Activated CD8-positive, alpha-beta memory T cell treated with anti-CD3 and anti-CD28 coated beads, Interleukin-2, amount 10 ng/mL, durations not matched to agents 7 days and 5 days (primary cell): ENCODE measurements around the gene PDE9A. TPM values are rescaled to one million over a fixed set of nuclear protein-coding genes. Genes with fewer than 3 reads are reported as not detected.

ENCODE experiments used
- ATAC-seq: fragments of 150-1000 bp; cut with Tn5 transposase; one replicate; pipeline ENCODE4 v1.10.0; 2021; ENCODE audit warnings: moderate library complexity
- CTCF ChIA-PET: fragments of 350-600 bp; sonication (Branson Sonifier 250); formaldehyde crosslinking; loops from one replicate; lab custom pipeline; 2021; ENCODE audit warnings: antibody characterized with exemption; lab: Charles Lee
- DNase-seq: peaks from one replicate; pipeline ENCODE4 v3.0.0-alpha.2; 2020
- H3K27ac Mint-ChIP-seq: one replicate; pipeline ENCODE4 v1.8.0; 2021; ENCODE audit warnings: mild to moderate bottlenecking, mixed read lengths
- H3K27me3 Mint-ChIP-seq: one replicate; pipeline ENCODE4 v1.8.0; 2021; ENCODE audit warnings: mixed read lengths
- H3K36me3 Mint-ChIP-seq: one replicate; pipeline ENCODE4 v1.8.0; 2021; ENCODE audit warnings: mild to moderate bottlenecking, mixed read lengths
- H3K4me1 Mint-ChIP-seq: one replicate; pipeline ENCODE4 v1.8.0; 2021; ENCODE audit warnings: mixed read lengths
- H3K4me3 Mint-ChIP-seq: one replicate; pipeline ENCODE4 v1.8.0; 2021; ENCODE audit warnings: mild to moderate bottlenecking, moderate library complexity, mixed read lengths
- H3K9me3 Mint-ChIP-seq: one replicate; pipeline ENCODE4 v1.8.0; 2022; ENCODE audit warnings: low read depth, mixed read lengths
- total RNA-seq, 2 experiments: library from RNA; stranded (reverse); gene quantifications; one replicate each; pipeline ENCODE4 v1.2.3, GENCODE V29; 2021

Gene PDE9A
- total RNA-seq, 2 experiments from 2014 or later = 2.0 to 6.8 TPM

DNA sequence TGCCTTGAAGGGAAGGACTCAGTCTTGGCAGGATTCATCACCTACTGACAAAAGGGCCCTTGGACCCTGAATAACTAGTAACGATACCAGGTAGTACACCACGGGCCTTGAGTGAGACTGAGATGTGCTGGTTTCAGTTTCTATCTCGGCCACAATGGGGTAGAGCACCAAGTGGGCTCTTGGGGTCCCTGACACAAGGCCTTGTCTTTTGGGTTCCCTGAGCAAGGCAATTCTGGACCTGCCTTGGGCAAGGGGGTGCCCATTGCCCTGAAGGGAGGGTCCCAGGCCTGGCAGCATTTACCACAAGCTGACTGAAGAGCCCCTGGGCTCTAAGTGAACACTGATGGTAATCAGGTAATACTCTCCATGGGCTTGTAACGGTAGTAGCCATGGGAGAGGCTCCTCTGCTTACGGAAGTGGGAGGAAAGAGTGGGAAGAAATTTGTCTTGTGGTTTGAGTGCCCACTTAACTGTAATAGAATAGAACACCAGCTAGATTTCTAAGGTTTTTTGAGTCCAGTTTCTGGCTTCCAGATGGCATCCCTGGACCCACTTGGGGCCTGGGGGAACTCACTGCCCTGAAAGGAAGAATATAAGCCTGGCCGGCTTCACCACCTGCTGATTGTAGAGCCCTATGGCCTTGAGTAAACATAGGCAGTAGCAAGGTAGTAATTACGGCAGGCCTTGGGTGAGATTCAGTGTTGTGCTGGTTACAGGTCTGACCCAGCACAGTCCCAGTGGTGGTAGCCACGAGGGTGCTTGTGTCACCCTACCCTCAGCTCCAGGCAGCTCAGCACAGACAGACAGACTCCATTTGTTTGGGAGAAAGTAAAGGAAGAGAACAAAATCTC lies 167.4 kb downstream of the PDE9A start:
- Mint-ChIP-seq H3K4me3 (no peak overlapping the region), H3K36me3 (peaks cover 3% of the 10 kb centered on the region), H3K4me1 (peaks cover 4% of the 10 kb centered on the region), H3K9me3 (peaks cover 4% of the 10 kb centered on the region), H3K27me3 (peaks cover 24% of the 10 kb centered on the region), H3K27ac (no peak overlapping the region)
- DNase-seq (no peak), ATAC-seq (no peak)
- CTCF ChIA-PET = interaction anchor here (1.1 to 1.6 kb wide), 3 partner anchors 12 to 228 kb away, joined by 5 to 7 read pairs (median 6); no protein-coding TSS in a partner anchor

Other genes with a start within 250 kb of the PDE9A start
- 10 to 100 TPM; 75.3 to 89.5 TPM for gene UBASH3A, start 249.7 kb upstream of the PDE9A start, total RNA-seq
- gene RSPH1, start 157.4 kb upstream of the PDE9A start, total RNA-seq = not detected
- gene SLC37A1, start 139.8 kb upstream of the PDE9A start, total RNA-seq = 10 to 100 TPM; 14.0 to 14.8 TPM
- gene WDR4, start 225.9 kb downstream of the PDE9A start, total RNA-seq = 10 to 100 TPM; 39.7 to 43.6 TPM
- 10 to 100 TPM; 27.1 to 31.9 TPM for gene NDUFV3, start 239.7 kb downstream of the PDE9A start, total RNA-seq